Cortex of kidney (tissue), 1 donor: ENCODE data around the gene TGFBR2.

Experiments
- DNase-seq: peaks from one replicate; lab custom pipeline; 2025; lab: John Stamatoyannopoulos, UW

The TGFBR2 gene

DNA sequence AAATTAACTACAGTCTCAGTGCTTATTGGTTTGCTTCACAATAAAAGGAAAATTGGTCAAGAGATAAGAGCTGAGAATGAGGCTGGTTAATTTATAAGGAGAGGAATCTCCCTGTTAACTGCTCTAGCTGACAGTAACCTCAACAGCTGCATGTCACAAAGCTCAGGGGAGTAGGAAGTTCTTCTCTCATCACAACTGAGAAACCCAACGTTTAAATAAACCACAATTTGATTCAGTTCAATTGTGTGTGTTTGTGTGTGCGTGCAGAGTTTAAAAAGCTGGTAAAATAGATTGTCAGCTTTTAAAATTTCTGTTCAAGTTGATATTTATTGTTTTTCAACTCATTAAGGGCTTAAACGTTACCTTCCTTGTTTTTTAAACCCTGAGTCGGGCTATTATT, 3.5 kb upstream of the TGFBR2 start:
- DNase-seq, result no peak

DNA sequence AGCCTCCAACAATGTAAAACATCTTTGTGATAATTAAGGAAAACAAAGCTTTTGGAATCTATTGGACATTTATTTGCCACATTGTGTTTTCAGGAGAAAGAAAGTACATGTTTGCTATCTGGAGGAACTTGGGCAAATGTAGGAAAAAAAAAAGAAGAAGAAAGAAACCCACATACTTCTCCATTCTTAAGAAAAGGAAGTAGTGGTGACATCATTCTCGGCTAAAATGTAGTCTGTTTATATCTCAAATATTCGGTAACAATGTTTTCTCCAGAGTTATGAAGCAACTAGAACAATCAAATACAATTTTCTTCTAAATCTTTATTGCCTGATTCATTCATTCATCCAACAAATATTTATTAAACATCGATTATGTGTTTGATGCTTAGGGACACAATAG, 2.3 kb upstream of the TGFBR2 start:
- DNase-seq, result no peak

DNA sequence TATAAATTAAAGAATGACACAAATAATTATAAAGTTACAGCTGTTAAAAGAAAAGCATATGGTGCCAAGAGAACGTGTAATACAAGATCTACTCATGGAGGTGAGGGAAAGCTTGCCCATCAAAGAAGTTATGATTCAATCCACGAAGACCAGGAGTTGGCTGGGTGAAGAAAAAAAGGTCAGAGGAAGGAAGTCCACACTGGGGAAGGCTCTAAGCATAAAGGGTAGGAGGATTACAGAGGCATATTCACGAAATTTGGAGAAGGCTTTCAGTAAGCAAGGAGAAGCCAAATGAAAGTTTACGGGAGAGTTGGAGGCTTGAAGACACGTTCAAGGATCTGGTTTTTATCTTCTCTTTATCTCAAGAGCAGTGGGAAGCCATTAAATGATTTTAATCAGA, 1.8 kb upstream of the TGFBR2 start:
- DNase-seq, result no peak

DNA sequence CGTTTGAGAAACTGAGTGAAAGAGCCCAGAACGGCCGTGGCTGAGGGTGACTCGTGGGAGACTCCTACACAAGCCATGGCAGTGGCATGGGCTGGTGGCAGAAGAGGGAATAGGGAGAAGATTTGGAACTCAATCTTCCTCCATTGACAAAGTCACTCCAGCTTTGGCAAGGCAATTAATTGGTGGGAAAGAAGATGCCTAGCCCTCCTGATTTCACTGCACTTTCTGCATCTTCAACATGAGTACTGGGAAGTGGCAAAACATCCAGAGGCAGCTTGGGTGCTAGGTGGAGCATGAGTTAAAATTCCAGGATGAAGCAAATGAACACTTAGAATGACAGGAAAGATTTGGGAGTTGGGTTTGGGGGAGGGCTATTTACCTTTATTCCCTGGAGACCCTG, 1.4 kb upstream of the TGFBR2 start:
- DNase-seq, result no peak

DNA sequence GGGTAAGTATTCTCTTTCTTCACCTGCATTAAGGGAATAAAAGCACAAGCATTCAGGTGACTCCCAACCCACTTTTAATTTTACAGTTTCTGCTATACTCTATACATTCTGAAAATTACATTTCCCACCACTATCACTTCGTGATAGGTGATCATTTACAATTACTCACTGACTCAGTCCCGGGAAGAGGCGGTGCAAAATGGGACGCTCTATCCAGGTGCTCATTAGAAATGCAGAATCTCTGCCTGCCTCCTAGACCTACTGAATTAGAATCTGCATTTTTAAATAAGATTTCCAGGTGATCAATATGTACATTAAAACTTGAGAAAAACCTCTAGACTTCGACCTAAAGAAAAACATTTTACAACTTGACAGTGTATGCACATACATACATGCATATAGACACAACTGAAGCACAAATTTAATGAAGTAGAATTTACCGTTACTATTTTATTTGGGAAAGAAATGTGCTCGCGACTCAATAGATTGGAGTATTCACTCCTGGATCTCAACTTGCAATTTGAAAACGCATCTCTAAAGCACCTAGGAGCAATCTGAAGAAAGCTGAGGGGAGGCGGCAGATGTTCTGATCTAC, 598 bp upstream of the TGFBR2 start:
- no peak for DNase-seq

DNA sequence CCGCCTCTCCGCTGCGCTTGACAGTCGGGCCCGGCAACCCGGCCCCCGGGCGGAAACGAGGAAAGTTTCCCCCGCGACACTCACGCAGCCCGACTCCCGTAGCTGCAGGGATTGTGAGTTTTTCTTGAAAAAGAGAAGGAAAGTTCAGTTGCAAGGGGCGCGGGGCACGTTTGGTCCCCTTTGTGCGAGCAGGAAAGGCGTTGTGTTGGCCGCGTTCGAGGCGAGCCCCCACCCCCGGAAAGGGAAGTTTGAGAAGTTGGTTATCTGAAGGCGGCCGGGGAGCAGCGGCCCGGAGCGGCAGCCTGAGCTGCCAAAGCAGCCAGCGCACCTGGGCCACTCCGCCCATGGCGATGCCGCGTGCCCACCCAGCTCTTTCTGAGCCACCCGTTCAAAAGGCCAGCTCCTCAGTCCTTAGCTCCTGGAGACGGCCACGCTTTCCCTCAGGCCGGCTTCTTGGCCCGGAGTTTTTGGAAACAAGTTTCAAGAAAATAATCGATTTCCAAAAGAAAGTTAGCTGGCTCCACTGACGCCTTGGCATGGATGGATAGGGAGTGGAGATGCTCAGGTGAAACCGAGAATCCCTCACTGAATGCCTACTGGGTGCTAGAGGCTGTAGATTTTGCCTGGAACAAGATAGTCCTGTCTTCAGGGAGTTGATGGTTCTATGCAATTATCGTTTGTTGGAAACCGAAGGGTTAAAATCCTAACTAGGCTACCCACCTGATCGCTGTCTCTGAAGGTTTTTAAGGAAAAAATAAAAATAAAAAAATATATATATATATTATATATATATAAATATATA, 832 bp downstream of the TGFBR2 start:
- no peak for DNase-seq

DNA sequence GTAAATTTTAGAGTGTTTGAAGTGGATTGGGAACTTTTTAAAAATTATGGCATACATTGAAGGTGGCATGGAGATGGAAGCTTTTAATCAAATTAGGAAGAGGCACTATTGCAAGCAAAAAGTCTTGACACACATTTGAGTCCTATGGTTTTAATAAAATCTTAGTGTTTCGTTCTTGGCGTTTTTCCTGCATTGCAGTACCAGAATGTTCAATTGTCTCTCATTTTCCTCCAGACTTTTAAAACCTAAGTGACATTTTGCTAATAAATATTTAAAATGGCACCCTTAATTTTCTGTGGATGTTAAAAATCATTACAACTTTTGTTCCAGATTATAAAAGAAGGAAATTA, 2.2 kb downstream of the TGFBR2 start:
- DNase-seq, result no peak

DNA sequence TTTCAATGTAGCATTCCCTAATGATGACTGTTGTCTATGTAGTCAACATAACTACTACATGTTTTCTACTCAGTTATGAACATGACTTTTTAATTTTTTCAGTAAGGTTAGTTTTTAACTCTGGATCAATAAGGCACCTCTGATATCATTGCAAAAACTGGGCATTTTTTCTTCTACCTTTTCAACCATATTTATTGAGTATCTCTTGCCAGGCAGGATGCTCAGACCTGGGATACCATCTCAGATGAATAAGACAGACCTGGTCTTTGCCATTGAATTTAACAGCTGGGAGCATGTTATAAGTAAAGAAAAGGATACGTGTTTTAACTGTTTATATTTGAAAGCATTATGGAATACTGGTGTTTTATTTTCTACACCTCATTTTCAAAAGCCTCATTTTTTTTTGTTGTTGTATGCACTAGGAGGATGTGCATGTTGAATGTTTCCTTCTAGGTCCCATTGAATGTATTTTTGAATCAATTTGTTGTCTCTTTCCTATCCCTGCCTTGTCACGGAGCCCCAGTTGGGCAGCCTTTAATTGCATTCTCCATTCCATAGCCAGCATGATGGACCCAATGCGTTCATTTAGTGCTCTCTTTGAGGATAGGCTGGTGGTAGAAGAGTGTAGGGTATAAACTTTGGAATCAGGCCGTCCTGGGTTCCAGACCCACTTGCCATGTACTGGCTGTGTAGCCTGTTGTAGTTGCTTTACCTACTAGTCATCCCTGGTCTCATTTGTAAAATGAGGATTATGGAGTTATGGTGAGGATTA, 3.7 kb downstream of the TGFBR2 start:
- no peak for DNase-seq

DNA sequence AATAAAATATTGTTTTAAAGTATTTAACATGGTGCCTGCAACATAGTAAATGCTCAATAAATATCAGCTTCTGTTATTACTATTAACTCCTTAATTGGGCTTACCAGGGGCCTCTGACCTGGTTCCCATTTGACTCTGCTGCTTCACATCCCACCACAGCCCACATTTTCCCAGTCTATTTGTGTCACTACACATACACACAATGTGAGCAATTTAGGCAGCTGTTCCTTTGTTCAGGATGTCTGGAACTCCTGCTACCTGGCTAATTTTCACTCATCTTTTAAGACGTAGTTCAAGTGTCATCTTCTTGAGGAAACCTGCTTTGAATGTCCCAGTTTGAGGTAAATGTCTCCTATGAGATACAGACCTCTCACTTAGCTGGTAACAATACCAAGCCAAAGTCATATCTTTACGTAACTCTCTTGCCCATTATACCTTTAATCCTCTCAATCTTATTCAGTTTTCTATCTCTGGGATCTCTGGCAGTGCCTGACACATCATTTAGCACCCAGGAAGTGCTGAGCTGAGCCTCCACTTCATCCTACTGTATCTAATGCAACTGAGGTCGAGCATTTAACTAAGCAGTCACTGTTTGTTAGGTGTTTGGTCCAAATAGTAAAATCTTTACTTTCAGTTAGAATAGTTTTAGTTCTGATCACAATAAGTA, 4.4 kb downstream of the TGFBR2 start:
- DNase-seq, result no peak

DNA sequence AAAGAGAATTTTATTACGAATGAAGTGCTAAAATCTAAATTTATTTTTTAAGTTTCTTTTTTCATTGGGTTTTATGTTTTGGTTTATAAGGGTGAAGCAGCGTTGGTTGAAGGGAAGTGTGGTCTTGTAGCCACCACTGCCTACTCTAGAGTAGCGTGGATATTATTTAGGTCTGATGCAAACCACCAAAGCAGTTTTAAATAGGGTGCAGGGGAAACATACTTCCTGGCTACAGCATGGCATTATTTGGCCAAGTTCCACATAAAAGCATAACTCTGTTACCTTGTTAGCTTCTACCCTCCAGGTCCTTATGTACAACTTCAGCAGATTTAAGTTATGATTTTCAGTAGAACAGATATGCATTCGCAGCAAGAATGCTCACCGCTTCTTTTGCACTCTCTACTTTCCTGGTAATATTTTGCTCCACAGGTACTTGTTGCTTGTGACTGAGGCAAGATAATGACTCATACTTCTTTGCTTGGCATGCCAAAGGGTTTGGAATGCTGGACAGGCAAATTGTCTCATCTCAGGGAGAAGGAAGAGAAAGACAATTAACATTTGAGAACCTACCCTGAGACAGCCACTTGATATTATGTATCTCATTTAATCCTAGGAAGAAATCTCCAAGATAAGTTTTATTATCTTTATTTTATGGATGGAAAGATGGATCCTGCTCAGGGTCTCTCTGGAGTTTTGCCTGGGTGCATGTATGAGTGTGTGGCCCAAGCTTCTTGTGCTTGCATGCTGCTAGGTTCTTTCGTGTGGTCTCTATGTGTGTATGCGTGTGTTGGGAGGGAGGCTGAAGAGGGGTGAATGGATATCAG, 5.4 kb downstream of the TGFBR2 start:
- DNase-seq, result no peak

DNA sequence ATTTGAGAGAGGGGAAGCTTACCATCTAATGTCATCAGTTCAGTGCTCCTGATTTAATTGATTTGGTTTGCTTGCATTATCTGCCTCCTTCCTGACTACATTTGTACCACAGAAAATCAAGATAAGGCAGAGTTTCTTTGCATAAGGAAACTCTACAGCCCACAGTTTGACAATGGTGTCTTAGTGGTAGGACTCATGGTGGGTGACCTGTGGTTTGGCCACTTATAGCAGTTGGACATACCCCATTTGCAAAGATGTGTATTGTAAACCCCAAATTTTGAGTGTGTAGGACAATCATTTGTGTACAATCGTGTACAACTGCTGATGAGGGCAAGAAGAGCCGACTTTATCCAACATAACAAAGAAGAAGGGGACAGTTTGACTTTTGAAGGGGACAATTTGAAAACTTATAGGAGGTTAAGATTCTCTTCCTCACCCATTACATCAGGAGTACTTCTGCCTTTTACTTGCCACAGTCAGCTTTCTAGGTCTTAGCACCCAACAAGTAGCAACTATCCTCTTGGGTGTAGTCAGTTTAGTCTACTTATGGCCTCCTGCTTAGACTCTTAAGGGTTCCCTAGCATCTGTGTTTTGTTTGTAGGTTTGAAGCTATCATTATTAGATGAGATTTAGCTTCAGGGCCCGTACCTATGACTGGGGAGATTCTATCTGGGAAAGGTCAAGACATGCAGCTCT, 6.2 kb downstream of the TGFBR2 start:
- no peak for DNase-seq

DNA sequence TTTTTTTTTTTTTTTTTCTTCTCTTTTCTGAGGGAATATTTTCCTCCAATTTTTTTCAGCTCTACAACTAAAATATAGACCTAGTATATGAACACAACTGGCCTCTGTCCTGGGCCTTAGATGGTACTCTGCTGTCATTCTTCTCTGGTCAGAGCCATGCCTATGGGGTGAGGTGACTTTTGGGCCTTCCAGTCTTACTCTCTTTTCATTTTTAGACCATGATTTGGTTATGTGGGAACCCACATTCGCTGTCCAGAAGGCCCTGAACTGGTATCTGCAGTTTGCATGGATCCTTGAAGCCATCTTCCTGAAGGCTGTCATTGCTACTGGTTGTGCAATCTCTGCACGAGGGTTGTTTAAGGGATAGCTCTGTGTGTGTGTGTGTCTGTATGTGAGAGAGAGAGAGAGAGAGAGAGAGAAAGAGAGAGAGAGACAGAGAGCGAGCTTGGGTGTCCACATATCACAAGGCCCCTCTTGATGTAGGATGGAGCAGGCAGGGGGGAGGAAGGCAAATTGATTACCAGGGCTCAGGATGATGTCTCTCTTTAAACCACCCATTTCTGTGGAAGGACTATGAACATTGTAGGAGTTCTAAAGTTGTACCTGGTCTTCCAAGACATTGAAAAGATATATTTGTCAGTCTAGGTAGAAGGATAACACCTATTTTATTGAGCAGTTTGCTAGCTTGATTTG, 6.9 kb downstream of the TGFBR2 start:
- no peak for DNase-seq

DNA sequence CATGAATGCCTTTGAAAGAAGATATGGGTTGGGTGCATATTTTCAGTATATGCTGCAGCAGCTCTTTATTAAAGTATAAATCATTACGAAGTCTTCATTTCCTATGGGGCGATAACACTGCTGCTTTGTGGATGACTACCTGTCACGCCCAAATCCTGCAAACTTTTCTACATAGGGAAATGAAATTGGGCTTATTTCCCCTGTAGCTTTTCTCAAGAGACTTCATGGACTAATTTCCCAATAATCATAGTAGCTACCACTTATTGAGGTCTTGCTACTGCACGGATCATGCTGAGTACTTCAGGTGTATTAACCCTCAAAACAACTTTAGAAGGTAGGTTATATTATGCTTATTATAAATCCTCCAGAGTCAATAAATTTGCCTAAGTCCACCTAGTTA, 8.0 kb downstream of the TGFBR2 start:
- no peak for DNase-seq

DNA sequence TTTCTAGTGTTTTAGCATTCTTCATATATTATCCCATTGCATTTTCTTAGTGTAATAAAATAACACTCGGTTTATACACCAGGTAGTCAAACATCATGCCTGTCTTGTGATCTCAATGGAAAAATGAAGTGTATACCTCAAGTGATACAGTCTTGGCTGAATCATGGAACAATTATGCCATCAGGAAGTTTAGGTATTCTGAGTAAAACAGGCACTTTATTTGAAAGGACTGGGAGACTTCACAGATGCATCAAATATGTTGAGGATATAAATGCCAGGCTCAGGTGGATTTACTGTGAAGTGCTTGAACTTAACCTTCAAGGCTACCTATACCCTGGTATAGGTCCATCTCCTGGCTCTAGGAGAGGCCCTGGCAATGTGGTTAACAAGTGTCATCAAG, 8.5 kb downstream of the TGFBR2 start:
- DNase-seq, result no peak

DNA sequence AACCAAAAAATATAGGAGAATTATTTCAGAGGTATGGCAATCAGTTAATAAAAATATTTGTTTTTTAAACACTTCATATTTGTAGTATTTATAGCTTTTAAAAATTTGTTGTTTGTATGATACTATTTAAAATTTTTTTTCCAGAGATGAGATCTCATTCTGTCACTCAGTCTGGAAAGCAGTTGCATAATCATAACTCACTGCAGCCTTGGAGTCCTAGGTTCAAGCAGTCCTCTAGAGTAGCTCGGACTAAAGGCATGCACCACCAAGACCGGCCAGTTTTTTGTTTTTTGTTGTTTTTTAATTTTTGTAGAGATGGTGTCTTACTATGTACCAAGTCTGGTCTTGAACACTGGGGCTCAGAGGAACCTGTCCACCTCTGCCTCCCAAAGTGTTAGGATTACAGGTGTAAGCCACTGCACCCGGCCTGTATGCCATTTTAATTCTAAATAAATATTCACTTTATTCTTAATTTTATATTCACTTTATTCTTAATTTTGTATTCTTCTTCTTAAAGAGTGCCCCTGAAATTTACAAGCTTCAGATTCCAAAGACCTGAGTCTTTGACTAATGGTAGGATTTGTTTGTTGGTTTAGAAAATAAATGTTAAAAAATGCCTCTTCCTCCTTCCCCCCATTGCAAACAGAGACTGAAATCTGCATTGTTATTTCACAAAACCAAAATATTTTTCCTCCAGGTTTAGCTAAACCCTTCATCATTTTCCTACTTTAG, 9.4 kb downstream of the TGFBR2 start:
- no peak for DNase-seq

DNA sequence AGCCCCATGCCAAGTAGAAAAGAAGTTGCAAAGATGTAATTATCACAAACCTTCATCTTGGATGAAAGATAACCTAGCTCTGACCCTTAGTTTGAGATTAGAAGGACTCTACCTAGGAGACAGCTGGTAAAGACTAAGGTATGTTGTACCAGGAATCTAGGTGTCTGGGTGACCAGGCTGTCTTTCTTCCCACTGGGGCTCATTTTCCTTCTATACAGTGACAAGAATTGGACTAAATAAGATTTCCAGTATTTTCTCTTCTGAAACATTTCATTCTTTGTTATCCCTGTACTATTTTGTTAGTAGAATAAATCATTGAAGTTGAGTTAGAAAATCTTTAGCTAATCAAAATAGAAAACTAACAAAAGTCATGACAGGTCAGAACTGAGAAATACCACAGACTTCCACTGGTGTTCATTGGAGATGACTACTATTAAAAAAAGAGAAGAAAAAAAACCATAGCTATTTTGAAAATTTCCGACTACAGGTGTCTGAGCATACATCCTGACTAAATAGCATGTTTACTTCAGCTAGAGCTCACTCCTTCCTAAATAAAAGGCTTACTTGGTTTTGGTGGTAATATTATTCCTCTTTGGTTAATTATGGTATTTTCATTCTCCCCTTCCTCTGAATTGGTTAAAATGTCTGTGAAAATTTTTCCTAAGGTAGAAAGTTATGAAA, 10.1 kb downstream of the TGFBR2 start:
- no peak for DNase-seq

DNA sequence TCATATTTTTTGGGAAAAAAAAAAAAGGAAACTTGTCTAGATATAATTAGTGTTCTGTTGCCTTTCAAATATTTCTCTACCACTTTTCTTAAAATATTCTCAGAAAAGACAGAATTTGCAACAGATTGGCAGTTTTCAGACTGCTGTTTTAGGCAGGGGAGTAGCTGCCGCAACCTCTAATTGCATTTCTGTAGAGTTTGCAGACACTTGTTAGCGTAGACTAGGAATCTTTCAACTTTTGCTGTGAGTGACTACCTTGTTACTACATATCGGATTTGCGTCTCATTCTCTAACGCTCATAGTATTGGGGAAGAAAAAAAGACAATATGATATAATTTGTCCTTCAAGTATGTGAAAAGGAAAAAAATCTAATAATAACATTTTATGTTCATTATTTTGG, 10.7 kb downstream of the TGFBR2 start:
- DNase-seq, result no peak

DNA sequence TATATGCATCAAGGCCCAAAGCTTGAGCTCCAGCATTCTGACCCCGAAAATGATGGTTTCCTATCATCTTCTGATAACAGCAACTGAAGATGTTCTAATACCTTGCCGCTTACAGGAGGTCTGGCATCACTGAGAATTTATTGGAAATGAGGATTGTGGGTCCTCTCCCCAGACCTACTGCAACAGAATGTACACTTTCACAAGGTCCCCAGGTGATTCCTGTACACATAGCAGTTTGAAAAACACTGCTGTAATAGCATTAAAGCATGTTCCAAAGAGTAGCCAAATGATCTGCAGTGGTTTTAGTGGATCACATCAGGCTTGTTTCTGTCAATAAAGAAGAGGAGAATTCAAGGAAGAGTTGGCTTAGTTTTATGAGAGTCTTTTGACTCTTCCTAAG, 11.3 kb downstream of the TGFBR2 start:
- no peak for DNase-seq

DNA sequence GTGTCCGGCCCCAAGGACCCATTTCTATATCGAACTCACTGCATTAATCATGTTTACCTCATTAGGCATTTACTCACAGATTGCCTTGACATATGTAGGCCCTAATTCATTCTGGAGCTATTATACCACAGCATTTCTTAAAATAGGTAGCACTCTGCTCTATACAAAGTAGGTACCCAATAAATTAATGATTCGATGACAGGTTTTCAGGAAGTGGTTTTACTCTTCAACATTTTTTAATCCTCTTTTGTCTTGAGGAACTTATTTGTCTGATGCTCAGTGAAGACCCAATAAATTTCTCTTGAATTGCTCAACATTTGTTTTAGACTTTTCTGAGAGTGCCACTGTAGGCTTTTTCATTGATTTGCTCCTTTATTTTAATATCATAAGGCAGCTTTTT, 12.1 kb downstream of the TGFBR2 start:
- no peak for DNase-seq
